Esophagus muscularis mucosa (tissue), 4 donors: ENCODE results near the gene TCF7L2. TPM values are rescaled to one million over a fixed set of nuclear protein-coding genes. Genes with fewer than 3 reads are reported as not detected.

Experiments
- DNase-seq: peaks from one replicate; pipeline ENCODE4 v3.0.0-alpha.2; 2017; ENCODE audit errors: extremely low spot score
- H3K27ac ChIP-seq, 4 donors: fragments of 200-600 bp; sonication (generic); replicated peaks in 1 of 4; 1 replicate in 3 of 4; 2 replicates in 1 of 4; pipeline ENCODE4 v1.5.1; 2016 to 2019; ENCODE audit warnings: mild to moderate bottlenecking in 1 of 4
- H3K27me3 ChIP-seq, 4 donors: fragments of 200-600 bp; sonication (generic); one replicate each; pipeline versions ENCODE4 v1.5.1 to v1.6.0; 2016 to 2019
- H3K36me3 ChIP-seq, 4 donors: fragments of 200-600 bp; sonication (generic); one replicate each; pipeline ENCODE4 v1.5.1; 2016 to 2019
- H3K4me1 ChIP-seq, 4 donors: fragments of 200-600 bp; sonication (generic); one replicate each; pipeline ENCODE4 v1.5.1; 2016 to 2019
- H3K4me3 ChIP-seq, 4 donors: fragments of 200-600 bp; sonication (generic); 1 replicate in 2 of 4; 2 replicates in 2 of 4; pipeline ENCODE4 v1.5.1; 2016 to 2019; ENCODE audit warnings: mild to moderate bottlenecking in 4 of 4, moderate library complexity in 1 of 4
- H3K9me3 ChIP-seq, 4 donors: fragments of 200-600 bp; sonication (generic); 1 replicate in 3 of 4; 2 replicates in 1 of 4; pipeline ENCODE4 v1.5.1; 2016 to 2019
- CTCF ChIP-seq, 3 experiments: fragments of 200-600 bp in 2 of 3; fragments of 450-650 bp in 1 of 3; sonication (generic) in 2 of 3; IDR thresholded peaks; one replicate each; pipeline ENCODE4 v1.5.1; 2017 to 2019; ENCODE audit warnings: antibody characterized with exemption in 3 of 3, mild to moderate bottlenecking in 2 of 3, moderate library complexity in 1 of 3
- EP300 ChIP-seq: sonication (generic); formaldehyde crosslinking; IDR thresholded peaks from one replicate; pipeline ENCODE4 v1.6.1; 2017; ENCODE audit warnings: antibody characterized with exemption
- POLR2A ChIP-seq: fragments of 450-650 bp; IDR thresholded peaks from one replicate; pipeline ENCODE4 v1.6.1; 2017; ENCODE audit warnings: antibody characterized with exemption, moderate library complexity, mild to moderate bottlenecking, low read depth
- POLR2AphosphoS5 ChIP-seq, 2 donors: sonication (generic); formaldehyde crosslinking; IDR thresholded peaks; one replicate each; pipeline ENCODE4 v1.6.1; 2017; ENCODE audit warnings: antibody characterized with exemption in 2 of 2
- WGBS: methylation state at CpG from one replicate; pipeline ENCODE4 v1.1.5; 2018; 5-methylcytosine and 5-hydroxymethylcytosine counted together
- intact Hi-C: fragments of 100-400 bp; cut with DNase I; formaldehyde crosslinking; loops from one replicate; pipeline ENCODE4 v1.15.1; 2023
- total RNA-seq, 4 donors: library from RNA; depleted of rRNA; stranded (reverse); fragments of >200 nt; gene quantifications; one replicate each; pipeline versions ENCODE4 v1.1.0 to v1.2.1, GENCODE V29; 2016

TCF7L2 gene
- total RNA-seq, 4 donors from 2014 or later, result 7.8 to 24.1 (median 19.2) TPM

- no peak for DNase-seq
- no peaks in the 10 kb centered on the region for H3K9me3 ChIP-seq
- no peak for TF ChIP-seq POLR2A
- TF ChIP-seq POLR2AphosphoS5 (IDR thresholded peaks at IDR 0.05), result no peak
- H3K27ac ChIP-seq, result no peak overlapping the region
- H3K4me3 ChIP-seq, result no peak overlapping the region
- intact Hi-C loops, result no loop called here
- H3K27me3 ChIP-seq, result no peaks in the 10 kb centered on the region
- H3K4me1 ChIP-seq, result peaks cover 4 to 34% (median 28%) of the 10 kb centered on the region in 4 donors
- WGBS, result 87% methylated on average over 8 of the region's 8 CpGs
- no peaks in the 10 kb centered on the region for H3K36me3 ChIP-seq
These were observed 83.9 kb downstream of the TCF7L2 start for GRCh38 chr10:113033991-113034390.

- no peaks in the 10 kb centered on the region for H3K27me3 ChIP-seq
- H3K9me3 ChIP-seq, result no peaks in the 10 kb centered on the region
- DNase-seq, result no peak
- TF ChIP-seq CTCF (IDR thresholded peaks at IDR 0.05) (no peak), POLR2A (no peak), EP300 (no peak), POLR2AphosphoS5 (IDR thresholded peaks at IDR 0.05) (no peak)
- no peak overlapping the region for H3K4me3 ChIP-seq
- H3K36me3 ChIP-seq, result no peaks in the 10 kb centered on the region
- 76% methylated on average over 5 of the region's 5 CpGs for WGBS
- intact Hi-C loops, result no loop called here
- peaks cover 0 to 20% (median 13%) of the 10 kb centered on the region in 4 donors for H3K4me1 ChIP-seq
- no peak overlapping the region for H3K27ac ChIP-seq
These were observed 85.8 kb downstream of the TCF7L2 start for GRCh38 chr10:113035732-113036312.

DNA sequence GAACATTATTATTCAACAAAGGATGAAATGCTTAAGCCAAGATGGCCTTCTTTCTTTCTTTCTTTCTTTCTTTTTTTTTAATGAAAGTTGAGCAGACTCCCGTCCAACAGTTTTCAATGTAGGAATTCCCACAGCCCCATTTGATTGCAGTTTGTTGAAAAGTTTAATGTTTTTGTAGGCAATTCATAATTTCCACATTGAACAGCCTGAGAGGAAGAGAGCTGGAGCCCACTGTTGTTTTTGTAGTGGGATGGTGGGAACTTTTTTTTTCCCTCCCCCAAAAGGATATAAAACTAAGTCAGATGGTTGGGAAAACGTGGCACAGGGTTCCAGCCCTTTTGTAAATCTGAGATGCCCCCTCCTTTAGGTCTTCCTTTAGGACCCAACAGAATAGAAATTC, 86.6 kb downstream of the TCF7L2 start:
- no peak for DNase-seq
- H3K36me3 ChIP-seq, result no peaks in the 10 kb centered on the region
- no peaks in the 10 kb centered on the region for H3K9me3 ChIP-seq
- TF ChIP-seq POLR2A (no peak), POLR2AphosphoS5 (IDR thresholded peaks at IDR 0.05) (no peak), EP300 (no peak), CTCF (IDR thresholded peaks at IDR 0.05) (no peak)
- 72% methylated on average over 2 of the region's 2 CpGs for WGBS
- H3K27me3 ChIP-seq, result no peaks in the 10 kb centered on the region
- H3K4me1 ChIP-seq, result peaks cover 0 to 17% (median 11%) of the 10 kb centered on the region in 4 donors
- H3K27ac ChIP-seq, result no peak overlapping the region
- H3K4me3 ChIP-seq, result no peak overlapping the region
- intact Hi-C loops, result no loop called here

- no peak for DNase-seq
- intact Hi-C loops, result no loop called here
- H3K36me3 ChIP-seq, result no peaks in the 10 kb centered on the region
- H3K4me3 ChIP-seq, result no peak overlapping the region
- peaks cover 3 to 21% (median 16%) of the 10 kb centered on the region in 4 donors for H3K4me1 ChIP-seq
- no peaks in the 10 kb centered on the region for H3K9me3 ChIP-seq
- H3K27me3 ChIP-seq, result no peaks in the 10 kb centered on the region
- TF ChIP-seq POLR2AphosphoS5 (IDR thresholded peaks at IDR 0.05) (no peak), POLR2A (no peak), CTCF (IDR thresholded peaks at IDR 0.05) (no peak), EP300 (no peak)
- 88% methylated on average over 2 of the region's 2 CpGs for WGBS
- H3K27ac ChIP-seq, result no peak overlapping the region
These were observed 87.2 kb downstream of the TCF7L2 start for GRCh38 chr10:113037218-113037617.

GRCh38 chr10:113038183-113038582, 88.1 kb downstream of the TCF7L2 start:
- H3K36me3 ChIP-seq, result no peaks in the 10 kb centered on the region
- intact Hi-C loops, result no loop called here
- H3K27me3 ChIP-seq, result no peaks in the 10 kb centered on the region
- 95% methylated on average over 12 of the region's 12 CpGs for WGBS
- peaks cover 3 to 27% (median 24%) of the 10 kb centered on the region in 4 donors for H3K4me1 ChIP-seq
- H3K27ac ChIP-seq, result no peak overlapping the region
- no peaks in the 10 kb centered on the region for H3K9me3 ChIP-seq
- H3K4me3 ChIP-seq, result no peak overlapping the region
- no peak for DNase-seq
- TF ChIP-seq EP300, result no peak
- TF ChIP-seq POLR2AphosphoS5 (IDR thresholded peaks at IDR 0.05), result no peak
- no peak for TF ChIP-seq POLR2A
- no peak for TF ChIP-seq CTCF (IDR thresholded peaks at IDR 0.05)
